HG03066 (cell line): Measurements from ENCODE around the gene TAS2R9.
"Not testable (repeated sequence)": the region's sequence is repeated elsewhere in the genome, so short reads cannot be mapped to it uniquely, and the experiment has no call there.

Experiments used
- ATAC-seq: cut with Tn5 transposase; IDR thresholded peaks from one replicate; pipeline ENCODE4 v1.9.1; 2021; ENCODE audit warnings: low read depth; ENCODE audit not compliant: unreplicated experiment

The TAS2R9 gene

GRCh38 chr12:10810068-10810467 is at the start of gene TAS2R9:
TSS of gene TAS2R9 (minus strand) at chr12:10810168. CDS start at chr12:10810075, 93 bp downstream.
- ATAC-seq: no peak

GRCh38 chr12:10855807-10856206 is 45.8 kb upstream of the TAS2R9 start:
- no peak for ATAC-seq

GRCh38 chr12:10853776-10854175 is 43.8 kb upstream of the TAS2R9 start:
- no peak for ATAC-seq

- no peak for ATAC-seq
Observed at GRCh38 chr12:10851243-10851858, 41.4 kb upstream of the TAS2R9 start.

GRCh38 chr12:10849425-10849878 is 39.5 kb upstream of the TAS2R9 start, which contains the start of gene PRR4:
TSS of gene PRR4 (minus strand) at chr12:10849475. CDS start at chr12:10849437, 38 bp downstream.
- no peak for ATAC-seq

GRCh38 chr12:10847744-10848143 is 37.8 kb upstream of the TAS2R9 start:
- ATAC-seq: no peak

GRCh38 chr12:10842862-10843261 is 32.9 kb upstream of the TAS2R9 start:
- no peak for ATAC-seq

- no peak for ATAC-seq
Observed at GRCh38 chr12:10838461-10838860, 28.5 kb upstream of the TAS2R9 start.

GRCh38 chr12:10829994-10830393 is 20.0 kb upstream of the TAS2R9 start:
- ATAC-seq: no peak

- no peak for ATAC-seq
Observed at GRCh38 chr12:10826258-10826657, 16.3 kb upstream of the TAS2R9 start, which contains the start of gene TAS2R10. TSS of gene TAS2R10 (minus strand) at chr12:10826358. CDS start at chr12:10826269, 89 bp downstream.

GRCh38 chr12:10824957-10825356 is 15.0 kb upstream of the TAS2R9 start:
- no peak for ATAC-seq

GRCh38 chr12:10811883-10812536 is 2.0 kb upstream of the TAS2R9 start:
- ATAC-seq: no peak

GRCh38 chr12:10807186-10807585 is 2.8 kb downstream of the TAS2R9 start, which contains the start of gene TAS2R8:
TSS of gene TAS2R8 (minus strand) at chr12:10807286. CDS start at chr12:10806980, 306 bp downstream.
- ATAC-seq: no peak

GRCh38 chr12:10802587-10802986 is 7.4 kb downstream of the TAS2R9 start, which contains the start of gene TAS2R7:
TSS of gene TAS2R7 (minus strand) at chr12:10802627. CDS start at chr12:10802570, 57 bp downstream.
- no peak for ATAC-seq

GRCh38 chr12:10801741-10802140 is 8.2 kb downstream of the TAS2R9 start:
- no peak for ATAC-seq

- ATAC-seq: no peak
Observed at GRCh38 chr12:10794222-10794621, 15.7 kb downstream of the TAS2R9 start.

- ATAC-seq: not testable (repeated sequence)
Observed at GRCh38 chr12:10791769-10792168, 18.2 kb downstream of the TAS2R9 start.

GRCh38 chr12:10783252-10783651 is 26.7 kb downstream of the TAS2R9 start:
- no peak for ATAC-seq

GRCh38 chr12:10779103-10779502 is 30.9 kb downstream of the TAS2R9 start:
- ATAC-seq: no peak

- no peak for ATAC-seq
Observed at GRCh38 chr12:10771132-10771733, 38.7 kb downstream of the TAS2R9 start.

- ATAC-seq: no peak
Observed at GRCh38 chr12:10759657-10760056, 50.3 kb downstream of the TAS2R9 start.
